SJCRH30 (cell line): Measurements from ENCODE around the gene KCNB1. TPM values are rescaled to one million over a fixed set of nuclear protein-coding genes. Genes with fewer than 3 reads are reported as not detected.
A peak's percentile ranks its signal among the peaks of the same experiment; 100 is the strongest.
"Not testable (repeated sequence)": the region's sequence is repeated elsewhere in the genome, so short reads cannot be mapped to it uniquely, and the experiment has no call there.

Experiments used
- DNase-seq, 2 experiments: peaks; one replicate each; pipeline ENCODE4 v3.0.0-alpha.2; 2015 to 2020
- H3K27ac ChIP-seq: fragments of 250-450 bp; sonication (Bioruptor Pico); 2 replicates; pipeline ENCODE4 v1.5.1; 2020; ENCODE audit warnings: mild to moderate bottlenecking, moderate library complexity
- H3K27me3 ChIP-seq: fragments of 250-450 bp; sonication (Bioruptor Pico); 2 replicates; pipeline ENCODE4 v1.5.1; 2020; ENCODE audit warnings: mild to moderate bottlenecking, moderate library complexity
- H3K36me3 ChIP-seq: fragments of 250-450 bp; sonication (Bioruptor Pico); 2 replicates; pipeline ENCODE4 v1.5.1; 2020; ENCODE audit warnings: mild to moderate bottlenecking, moderate library complexity
- H3K4me1 ChIP-seq: fragments of 250-450 bp; sonication (Bioruptor Pico); 2 replicates; pipeline ENCODE4 v1.5.1; 2020; ENCODE audit warnings: mild to moderate bottlenecking, moderate library complexity
- H3K4me3 ChIP-seq: fragments of 250-450 bp; sonication (Bioruptor Pico); 2 replicates; pipeline ENCODE4 v1.5.1; 2020; ENCODE audit warnings: mild to moderate bottlenecking, moderate library complexity
- H3K9me3 ChIP-seq: fragments of 250-450 bp; sonication (Bioruptor Pico); replicated peaks from 2 replicates; pipeline ENCODE4 v1.5.1; 2020; ENCODE audit warnings: mild to moderate bottlenecking, moderate library complexity
- total RNA-seq: library from RNA; depleted of rRNA; stranded (reverse); fragments of >200 nt; shearing (Covaris generic); gene quantifications from 2 replicates; pipeline ENCODE4 v1.2.3, GENCODE V29; 2014

The KCNB1 gene
- total RNA-seq, 1 experiment from 2014 or later = 0.10 TPM

GRCh38 chr20:49335476-49335875 lies 147.0 kb downstream of the KCNB1 start:
- no peak for DNase-seq
- Histone ChIP-seq H3K9me3 (no peaks in the 10 kb centered on the region), H3K27ac (no peak overlapping the region), H3K4me3 (no peak overlapping the region), H3K36me3 (no peaks in the 10 kb centered on the region), H3K4me1 (peaks cover 12% of the 10 kb centered on the region), H3K27me3 (no peaks in the 10 kb centered on the region; the same call in 1 of the 2 replicates)

GRCh38 chr20:49330701-49331615 lies 151.5 kb downstream of the KCNB1 start:
- Histone ChIP-seq H3K4me3 (no peak overlapping the region), H3K9me3 (no peaks in the 10 kb centered on the region), H3K27me3 (peaks cover 9% of the 10 kb centered on the region), H3K36me3 (no peaks in the 10 kb centered on the region), H3K4me1 (no peaks in the 10 kb centered on the region), H3K27ac (no peak overlapping the region)
- no peak for DNase-seq

- H3K27me3 ChIP-seq = peaks cover 17% of the 10 kb centered on the region
- H3K4me3 ChIP-seq = no peak overlapping the region
- H3K27ac ChIP-seq = no peak overlapping the region
- no peak for DNase-seq
- H3K9me3 ChIP-seq = no peaks in the 10 kb centered on the region
- H3K36me3 ChIP-seq = no peaks in the 10 kb centered on the region
- H3K4me1 ChIP-seq = no peaks in the 10 kb centered on the region; the same call in 1 of the 2 replicates
Measured at GRCh38 chr20:49328790-49329189, 153.7 kb downstream of the KCNB1 start.

GRCh38 chr20:49326026-49326425 lies 156.4 kb downstream of the KCNB1 start:
- H3K36me3 ChIP-seq = no peaks in the 10 kb centered on the region
- DNase-seq = no peak
- H3K9me3 ChIP-seq = no peaks in the 10 kb centered on the region
- no peaks in the 10 kb centered on the region; the same call in 1 of the 2 replicates for H3K4me1 ChIP-seq
- H3K27ac ChIP-seq = no peak overlapping the region
- H3K27me3 ChIP-seq = peaks cover 17% of the 10 kb centered on the region
- H3K4me3 ChIP-seq = no peak overlapping the region

- Histone ChIP-seq H3K9me3 (no peaks in the 10 kb centered on the region), H3K4me3 (no peak overlapping the region), H3K27me3 (peaks cover 17% of the 10 kb centered on the region), H3K36me3 (no peaks in the 10 kb centered on the region), H3K4me1 (no peaks in the 10 kb centered on the region; the same call in 1 of the 2 replicates), H3K27ac (no peak overlapping the region)
- no peak for DNase-seq
Measured at GRCh38 chr20:49324306-49324705, 158.2 kb downstream of the KCNB1 start.

- Histone ChIP-seq H3K9me3 (no peaks in the 10 kb centered on the region), H3K27ac (no peak overlapping the region), H3K27me3 (peaks cover 17% of the 10 kb centered on the region), H3K36me3 (no peaks in the 10 kb centered on the region), H3K4me1 (no peaks in the 10 kb centered on the region; the same call in 1 of the 2 replicates), H3K4me3 (no peak overlapping the region)
- DNase-seq = peak; percentile 66 to 79
Measured at GRCh38 chr20:49323622-49324238, 158.7 kb downstream of the KCNB1 start.

- Histone ChIP-seq H3K36me3 (no peaks in the 10 kb centered on the region), H3K4me1 (no peaks in the 10 kb centered on the region), H3K27ac (no peak overlapping the region), H3K4me3 (no peak overlapping the region), H3K27me3 (peaks cover 3% of the 10 kb centered on the region), H3K9me3 (peaks cover 5% of the 10 kb centered on the region; the same call in 1 of the 2 replicates)
- peak; percentile 52 to 67 for DNase-seq
Measured at GRCh38 chr20:49320460-49320859, 162.0 kb downstream of the KCNB1 start.

GRCh38 chr20:49319208-49319809 lies 163.2 kb downstream of the KCNB1 start:
- H3K27me3 ChIP-seq = no peaks in the 10 kb centered on the region
- no peaks in the 10 kb centered on the region for H3K36me3 ChIP-seq
- no peak overlapping the region for H3K4me3 ChIP-seq
- no peak for DNase-seq
- H3K4me1 ChIP-seq = no peaks in the 10 kb centered on the region
- no peak overlapping the region for H3K27ac ChIP-seq
- H3K9me3 ChIP-seq = peaks cover 5% of the 10 kb centered on the region; the same call in 1 of the 2 replicates

- peaks cover 5% of the 10 kb centered on the region; the same call in 1 of the 2 replicates for H3K9me3 ChIP-seq
- H3K27ac ChIP-seq = no peak overlapping the region
- H3K4me1 ChIP-seq = no peaks in the 10 kb centered on the region
- no peaks in the 10 kb centered on the region for H3K36me3 ChIP-seq
- H3K27me3 ChIP-seq = no peaks in the 10 kb centered on the region
- no peak for DNase-seq
- no peak overlapping the region for H3K4me3 ChIP-seq
Measured at GRCh38 chr20:49318430-49319207, 163.8 kb downstream of the KCNB1 start.

GRCh38 chr20:49318091-49318429 lies 164.4 kb downstream of the KCNB1 start:
- no peak for DNase-seq
- Histone ChIP-seq H3K36me3 (no peaks in the 10 kb centered on the region), H3K4me1 (no peaks in the 10 kb centered on the region), H3K9me3 (peaks cover 5% of the 10 kb centered on the region; the same call in 1 of the 2 replicates), H3K27ac (no peak overlapping the region), H3K27me3 (no peaks in the 10 kb centered on the region), H3K4me3 (no peak overlapping the region)

GRCh38 chr20:49316704-49317103 lies 165.8 kb downstream of the KCNB1 start:
- no peaks in the 10 kb centered on the region for H3K27me3 ChIP-seq

GRCh38 chr20:49315580-49315979 lies 166.9 kb downstream of the KCNB1 start:
- H3K4me1 ChIP-seq = no peaks in the 10 kb centered on the region
- no peak for DNase-seq
- peaks cover 9% of the 10 kb centered on the region; the same call in 1 of the 2 replicates for H3K9me3 ChIP-seq
- no peaks in the 10 kb centered on the region for H3K36me3 ChIP-seq
- H3K4me3 ChIP-seq = no peak overlapping the region
- no peaks in the 10 kb centered on the region for H3K27me3 ChIP-seq
- H3K27ac ChIP-seq = no peak overlapping the region

More at GRCh38 chr20:49316704-49317103, 165.8 kb downstream of the KCNB1 start:
- Histone ChIP-seq H3K27ac (no peak overlapping the region), H3K4me1 (no peaks in the 10 kb centered on the region), H3K36me3 (no peaks in the 10 kb centered on the region), H3K9me3 (peaks cover 5% of the 10 kb centered on the region; the same call in 1 of the 2 replicates), H3K4me3 (no peak overlapping the region)
- DNase-seq = no peak

- DNase-seq = not testable (repeated sequence)
Measured at GRCh38 chr20:49314052-49314451, 168.4 kb downstream of the KCNB1 start.

More at GRCh38 chr20:49314052-49314451, 168.4 kb downstream of the KCNB1 start:
- H3K4me1 ChIP-seq, H3K27ac ChIP-seq, H3K4me3 ChIP-seq, H3K27me3 ChIP-seq, H3K36me3 ChIP-seq: not testable (repeated sequence)
- peaks cover 15% of the 10 kb centered on the region; the same call in 1 of the 2 replicates for H3K9me3 ChIP-seq
